SH-SY5Y (cell line): ENCODE measurements around the gene PAQR3.

ENCODE experiments used
- GATA2 ChIP-seq: IDR thresholded peaks from 2 replicates; pipeline ENCODE4 v1.6.1; 2011; ENCODE audit warnings: mild to moderate bottlenecking, low read depth, low read length
- GATA3 ChIP-seq: IDR thresholded peaks from 2 replicates; pipeline ENCODE4 v1.6.1; 2011; ENCODE audit warnings: low read depth, mild to moderate bottlenecking, low read length, moderate library complexity

DNA sequence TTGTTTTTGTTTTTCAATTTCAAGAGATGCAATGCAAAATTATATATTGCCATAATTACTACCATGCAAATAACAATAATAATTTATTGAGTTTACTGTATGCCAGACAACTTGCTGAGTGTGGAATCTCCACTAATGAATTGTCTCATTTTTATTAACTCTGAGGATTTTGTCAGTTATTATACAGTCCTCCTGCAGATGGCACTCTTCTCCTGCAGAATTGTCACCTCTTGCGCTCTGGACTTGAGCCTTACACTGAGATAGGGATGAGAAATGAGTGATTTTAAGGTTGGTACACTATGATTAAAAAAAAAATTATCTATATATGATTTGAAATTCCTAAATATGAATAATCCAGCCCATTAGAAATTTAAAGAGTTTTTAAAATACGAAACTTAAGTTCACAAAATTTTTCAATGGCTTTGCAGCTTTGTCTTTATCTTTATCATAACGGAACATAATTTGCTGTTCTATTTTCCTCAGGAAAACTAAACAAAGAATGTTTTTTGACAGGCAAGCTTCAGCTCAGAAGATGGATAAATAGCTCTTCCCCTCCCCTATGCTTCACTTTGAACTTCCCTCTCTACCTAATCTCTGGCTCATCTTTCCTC lies 12.7 kb upstream of the PAQR3 start:
- TF ChIP-seq GATA2: no peak
- TF ChIP-seq GATA3: no peak
